ENCODE results near the gene CDH10. TPM values are rescaled to one million over a fixed set of nuclear protein-coding genes. Genes with fewer than 3 reads are reported as not detected.

The CDH10 gene
- total RNA-seq, 1 experiment from 2014 or later = 0.31 TPM

GRCh38 chr5:24609706-24610105 is 35.1 kb downstream of the CDH10 start:
- no peak overlapping the region for H3K18ac ChIP-seq (ENCODE audit: insufficient read length, low read depth, low read length)
- H2AFZ ChIP-seq (ENCODE audit: low read length) = no peak overlapping the region
- no peak overlapping the region for H2AK5ac ChIP-seq (ENCODE audit: insufficient read length, low read length)
- no peaks in the 10 kb centered on the region for H3K79me2 ChIP-seq (ENCODE audit: insufficient read depth, low read length)
- no peak overlapping the region for H3K4me2 ChIP-seq (ENCODE audit: insufficient read depth, insufficient read length, low read length)
- no peaks in the 10 kb centered on the region for H3K36me3 Mint-ChIP-seq (ENCODE audit: insufficient read depth in 1 of 3, low read depth in 3 of 3)
- H3K4ac ChIP-seq (ENCODE audit: low read depth, low read length) = no peak overlapping the region
- no peak overlapping the region for H3K27ac Mint-ChIP-seq
- H3K4me1 Mint-ChIP-seq = no peaks in the 10 kb centered on the region
- H3K9ac ChIP-seq (ENCODE audit: extremely low read depth, insufficient read length, low read length) = no peak overlapping the region
- no peaks in the 10 kb centered on the region for H3K23me2 ChIP-seq (ENCODE audit: insufficient read length, low read depth, low read length, poor library complexity, severe bottlenecking)
- no peak overlapping the region for H4K8ac ChIP-seq (replicated peaks; ENCODE audit: insufficient read length, low read depth, low read length)
- H3K56ac ChIP-seq (ENCODE audit: insufficient read length, low read depth, low read length) = no peak overlapping the region
- H2BK120ac ChIP-seq (ENCODE audit: low read depth, low read length, poor library complexity, severe bottlenecking) = no peak overlapping the region
- no peak overlapping the region for H3K14ac ChIP-seq (ENCODE audit: insufficient read depth, low read length)
- no peak overlapping the region for H3K4me3 Mint-ChIP-seq
- H4K5ac ChIP-seq (ENCODE audit: insufficient read length, low read depth, low read length) = no peak overlapping the region
- H3K27ac ChIP-seq (ENCODE audit: insufficient read length, low read depth, low read length) = no peak overlapping the region
- no peaks in the 10 kb centered on the region for H4K20me1 ChIP-seq (ENCODE audit: control insufficient read depth, insufficient read depth, insufficient read length)
- H3K27me3 Mint-ChIP-seq (ENCODE audit: low read depth) = no peaks in the 10 kb centered on the region
- no CpG with 5 or more reads among the region's 14 CpGs for WGBS (ENCODE audit: extremely low coverage, insufficient read length, low lambda C conversion rate)
- H2BK15ac ChIP-seq (ENCODE audit: low read depth, low read length) = no peak overlapping the region
- no peak for TF ChIP-seq CTCF (conservative IDR thresholded peaks at IDR 0.05)
- H3K9me3 Mint-ChIP-seq = no peaks in the 10 kb centered on the region
- no peaks in the 10 kb centered on the region for H3K4me1 ChIP-seq (ENCODE audit: insufficient read depth, low read length)
- no peaks in the 10 kb centered on the region for H3K79me1 ChIP-seq (ENCODE audit: insufficient read depth, low read depth, low read length, poor library complexity, severe bottlenecking)
- no peak overlapping the region for H2BK20ac ChIP-seq (ENCODE audit: low read depth, low read length, poor library complexity, severe bottlenecking)
- no peak overlapping the region for H3T11ph ChIP-seq (ENCODE audit: low read length)
- no peak overlapping the region for H2BK12ac ChIP-seq (ENCODE audit: insufficient read length, low read depth, low read length)
- no peak overlapping the region for H3K23ac ChIP-seq (ENCODE audit: insufficient read length, low read depth, low read length)
- H4K91ac ChIP-seq (ENCODE audit: insufficient read length, low read depth, low read length) = no peak overlapping the region
- no peaks in the 10 kb centered on the region for H3K9me3 ChIP-seq (ENCODE audit: control insufficient read depth, low read depth, low read length)
- H3K27me3 ChIP-seq (ENCODE audit: insufficient read depth, low read length) = no peaks in the 10 kb centered on the region
- H2BK5ac ChIP-seq (ENCODE audit: insufficient read length, low read length) = no peak overlapping the region
- DNase-seq = no peak

All from H9 (cell line).